HG02763 (cell line): ENCODE data around the gene FAM174C.

Experiments
- ATAC-seq: cut with Tn5 transposase; IDR thresholded peaks from one replicate; pipeline ENCODE4 v1.9.1; 2021; ENCODE audit warnings: mild to moderate bottlenecking, moderate library complexity; ENCODE audit not compliant: unreplicated experiment

Gene FAM174C

GRCh38 chr19:1275260-1275975 is at the start of gene FAM174C:
Gene FAM174C, plus strand, starts transcription at chr19:1275530. Its CDS starts 20 bp downstream, at chr19:1275550.
- ATAC-seq, result peak; percentile 77

- no peak for ATAC-seq
Observed at GRCh38 chr19:1226227-1226518, 49.2 kb upstream of the FAM174C start.

- ATAC-seq, result no peak
Observed at GRCh38 chr19:1226522-1227303, 48.6 kb upstream of the FAM174C start.

GRCh38 chr19:1227304-1228054 is 47.9 kb upstream of the FAM174C start:
- no peak for ATAC-seq

- no peak for ATAC-seq
Observed at GRCh38 chr19:1228161-1228957, 47.0 kb upstream of the FAM174C start.

GRCh38 chr19:1229056-1229923 is 46.0 kb upstream of the FAM174C start:
- no peak for ATAC-seq

- no peak for ATAC-seq
Observed at GRCh38 chr19:1229924-1230782, 45.2 kb upstream of the FAM174C start.

- no peak for ATAC-seq
Observed at GRCh38 chr19:1230783-1231489, 44.4 kb upstream of the FAM174C start.

- no peak for ATAC-seq
Observed at GRCh38 chr19:1231729-1232637, 43.3 kb upstream of the FAM174C start.

- ATAC-seq, result no peak
Observed at GRCh38 chr19:1232652-1233072, 42.7 kb upstream of the FAM174C start.

GRCh38 chr19:1233115-1233667 is 42.1 kb upstream of the FAM174C start:
- no peak for ATAC-seq

- ATAC-seq, result no peak
Observed at GRCh38 chr19:1234051-1234954, 41.0 kb upstream of the FAM174C start.

GRCh38 chr19:1234955-1235380 is 40.4 kb upstream of the FAM174C start:
- ATAC-seq, result no peak

GRCh38 chr19:1235625-1236538 is 39.4 kb upstream of the FAM174C start:
- ATAC-seq, result no peak

- no peak for ATAC-seq
Observed at GRCh38 chr19:1236576-1236975, 38.8 kb upstream of the FAM174C start.
